DMS153 treated with DMSO at 0.1 percent for 48 hours (cell line): ENCODE results near the gene ZCCHC24.
"Not testable (repeated sequence)": the region's sequence is repeated elsewhere in the genome, so short reads cannot be mapped to it uniquely, and the experiment has no call there.

Experiments used
- DNase-seq: peaks from one replicate; lab custom pipeline; 2025; ENCODE audit not compliant: unreplicated experiment; lab: John Stamatoyannopoulos, UW

The ZCCHC24 gene

DNA sequence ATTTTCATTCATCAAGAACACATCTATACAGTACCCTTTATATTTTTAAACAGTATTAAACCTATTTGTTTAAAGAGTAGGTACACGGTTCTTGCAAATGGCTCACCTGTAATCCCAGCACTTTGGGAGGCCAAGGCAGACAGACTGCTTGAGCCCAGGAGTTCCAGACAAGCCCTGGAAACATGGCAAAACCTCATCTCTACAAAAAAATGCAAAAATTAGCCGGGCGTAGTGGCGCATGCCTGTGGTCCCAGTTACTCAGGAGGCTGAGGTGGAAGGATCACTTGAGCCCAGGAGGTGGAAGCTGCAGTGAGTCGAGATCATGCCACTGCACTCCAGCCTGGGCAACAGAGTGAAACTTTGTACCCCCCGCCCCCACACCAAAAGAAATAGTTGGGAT, 1.8 kb upstream of the ZCCHC24 start:
- DNase-seq = not testable (repeated sequence)

DNA sequence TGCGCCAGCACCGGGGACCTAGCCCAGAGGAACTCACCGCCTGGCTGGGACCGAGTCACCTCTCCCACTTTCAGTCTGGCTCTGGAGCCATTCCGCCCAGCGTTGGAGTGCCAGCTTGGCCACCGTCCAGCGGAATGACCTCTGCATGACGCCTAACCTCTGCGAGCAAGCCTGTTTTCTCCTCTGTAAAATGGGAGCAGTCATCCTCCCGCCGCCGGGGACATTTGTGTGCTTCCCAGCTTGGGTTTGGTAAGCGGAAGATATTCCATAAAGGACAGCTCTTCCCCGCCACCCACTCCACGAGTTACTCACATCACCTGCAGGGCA, 1.3 kb upstream of the ZCCHC24 start:
- DNase-seq = no peak

DNA sequence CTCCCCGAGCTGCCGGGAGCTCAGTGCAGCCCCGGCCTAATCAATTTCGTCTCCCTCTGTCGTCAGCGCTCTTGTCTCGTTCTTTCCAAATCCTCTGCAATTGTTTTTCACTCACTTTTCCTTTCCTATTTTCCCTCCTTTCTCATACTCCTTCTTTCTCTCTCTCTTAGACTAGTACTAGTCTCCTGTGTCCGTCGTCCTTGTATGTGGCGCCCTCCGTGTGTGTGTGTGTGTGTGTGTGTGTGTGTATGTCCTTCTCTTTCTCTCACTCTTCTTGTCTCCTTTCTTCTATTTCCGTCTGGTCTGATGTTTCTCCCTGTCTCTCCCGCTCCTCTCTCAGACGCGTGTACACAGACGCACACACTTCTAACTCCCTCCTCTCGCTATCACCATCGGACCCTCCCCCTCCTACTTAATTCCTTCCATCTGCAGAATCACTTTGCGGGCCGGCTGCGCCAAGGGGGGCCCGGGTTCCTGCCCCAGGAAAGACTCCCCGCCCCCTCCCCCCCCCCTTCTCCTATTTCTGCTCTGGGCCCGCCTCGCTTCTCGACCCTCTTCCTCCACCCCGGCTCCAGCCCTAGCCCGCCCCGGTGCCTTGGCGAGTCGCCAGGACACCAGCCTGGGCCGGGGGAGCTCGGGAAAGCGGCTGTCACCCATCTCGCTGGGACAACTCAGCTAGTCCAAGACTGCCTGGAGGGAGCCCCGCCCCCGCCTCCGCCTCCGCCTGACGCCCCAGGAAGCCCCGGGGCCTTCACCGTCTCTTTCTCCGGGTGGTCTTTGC, 743 bp upstream of the ZCCHC24 start:
- peak; percentile 33 for DNase-seq

DNA sequence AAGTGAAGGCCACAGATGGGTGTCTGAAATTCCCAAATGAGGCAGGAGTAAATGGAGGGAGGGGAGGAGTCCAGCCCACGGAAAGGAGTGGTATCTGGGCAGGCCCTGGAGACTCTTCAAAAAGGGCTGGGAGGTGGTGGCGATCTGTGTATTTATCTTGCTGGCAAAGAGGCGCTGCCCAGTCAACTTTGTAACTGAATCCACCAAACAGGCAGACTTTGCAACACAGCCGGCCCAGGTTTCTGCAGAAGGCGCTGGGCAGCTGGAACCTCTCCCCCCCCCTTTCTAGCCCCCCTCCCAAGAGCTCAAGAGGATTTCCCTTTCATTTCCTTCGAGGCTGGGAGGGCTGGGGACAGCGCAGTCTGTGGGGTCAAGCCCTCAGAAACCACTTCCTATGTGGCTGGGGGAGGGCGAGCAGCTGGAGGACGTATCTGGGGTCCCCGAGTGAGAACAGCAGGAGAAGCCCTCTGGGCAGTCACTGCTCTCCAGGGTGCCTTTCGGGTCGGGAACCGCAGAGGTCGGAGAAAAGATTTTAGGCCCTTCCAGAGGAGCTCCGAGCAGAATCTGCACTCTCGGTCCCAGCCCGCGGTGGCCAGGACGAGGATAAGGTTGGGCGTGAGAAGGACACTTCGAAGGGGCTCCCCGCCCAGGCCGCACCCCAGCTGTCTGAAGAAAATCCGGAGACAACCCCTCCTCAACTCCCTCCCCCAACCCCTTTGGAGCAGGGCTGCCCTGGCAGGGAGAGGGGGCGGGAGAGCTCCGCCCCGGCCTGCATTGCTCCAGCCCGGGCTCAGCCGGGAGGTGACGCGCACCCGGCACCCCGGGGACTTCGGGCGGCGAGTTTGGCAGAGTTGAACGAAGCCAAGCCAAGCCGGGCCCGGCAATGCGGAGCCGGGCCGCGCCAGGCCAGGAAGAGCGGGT, 965 bp downstream of the ZCCHC24 start:
- no peak for DNase-seq

DNA sequence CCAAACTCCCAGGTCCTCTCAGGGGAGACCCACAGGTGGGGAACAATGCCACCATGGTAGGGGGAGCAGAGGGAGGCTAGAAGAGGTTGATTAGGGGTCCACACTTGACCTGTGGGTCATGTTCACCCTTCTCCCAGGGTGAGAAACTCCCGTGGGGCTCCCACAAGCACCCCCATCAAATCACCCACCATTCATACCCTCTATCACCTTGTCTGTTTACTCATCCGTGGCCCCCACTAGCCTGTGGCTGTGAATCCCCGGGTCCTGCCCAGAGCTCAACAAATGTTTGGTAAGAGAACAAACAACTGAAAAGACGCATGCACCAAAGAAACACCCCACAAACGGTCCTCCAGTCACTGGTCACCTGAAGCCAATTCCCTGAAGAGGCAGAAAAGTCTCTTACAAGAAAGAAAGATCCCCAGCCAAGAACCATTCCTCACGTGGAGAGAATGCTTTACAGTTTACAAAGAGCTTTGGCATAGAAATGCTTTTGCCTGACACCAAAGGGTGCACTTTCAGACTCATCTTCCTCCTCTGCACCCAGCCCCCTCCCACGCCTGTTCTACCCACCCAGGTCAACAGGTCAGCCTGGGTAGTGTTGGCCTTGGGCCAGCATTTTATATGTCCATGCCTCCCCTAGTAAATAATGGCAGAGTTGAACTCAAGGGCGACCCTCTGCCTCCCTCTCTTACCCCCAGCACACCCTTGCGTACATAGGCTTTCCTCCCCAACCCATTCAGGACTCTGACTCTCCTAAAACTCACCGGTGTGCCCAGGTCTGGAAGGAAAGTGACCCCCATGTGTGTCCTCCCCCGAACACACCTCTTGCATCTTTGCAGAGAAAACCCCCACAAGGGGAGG, 1.9 kb downstream of the ZCCHC24 start:
- no peak for DNase-seq

DNA sequence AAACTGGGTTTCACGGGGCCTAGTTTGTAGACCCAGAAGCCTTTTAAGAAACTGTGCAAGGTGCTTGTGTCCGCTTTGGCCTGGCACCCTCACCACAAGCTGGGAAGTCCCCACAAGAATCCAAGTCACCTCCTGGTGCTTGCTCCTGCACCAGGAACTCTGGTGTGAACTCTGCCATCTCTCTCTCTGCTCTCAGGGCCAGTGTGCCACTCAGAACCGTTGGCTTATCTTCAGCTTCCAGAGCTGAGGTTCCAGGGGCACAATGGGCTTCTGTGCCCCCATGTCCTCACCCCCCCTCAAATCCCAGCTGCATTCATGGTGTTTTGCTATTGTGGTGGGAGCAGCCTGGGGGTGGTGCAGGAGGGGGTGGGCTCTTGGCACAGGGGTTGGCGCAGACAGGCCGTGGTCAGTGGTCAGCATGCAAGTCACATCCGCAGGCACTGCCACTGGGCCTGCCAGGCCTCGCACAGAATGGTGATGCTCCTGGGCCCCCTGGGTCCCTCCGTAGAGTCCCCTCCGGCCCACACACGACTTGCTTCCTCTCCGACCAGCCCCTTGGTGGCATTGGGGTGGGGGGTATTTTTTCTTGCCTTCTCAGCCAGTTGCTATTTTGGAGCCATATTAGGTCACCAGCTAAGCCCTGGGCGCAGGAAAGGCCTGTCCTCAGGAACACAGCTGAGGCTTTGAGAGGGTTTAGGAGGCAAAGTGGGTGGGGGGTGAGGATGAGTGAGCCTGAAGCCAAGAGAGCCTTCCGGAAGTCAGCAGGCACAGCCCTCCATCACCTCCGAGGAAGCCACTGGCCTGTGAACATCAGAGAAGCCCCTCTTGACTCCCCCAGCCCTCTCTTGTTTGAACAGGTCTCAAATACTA, 3.0 kb downstream of the ZCCHC24 start:
- no peak for DNase-seq

DNA sequence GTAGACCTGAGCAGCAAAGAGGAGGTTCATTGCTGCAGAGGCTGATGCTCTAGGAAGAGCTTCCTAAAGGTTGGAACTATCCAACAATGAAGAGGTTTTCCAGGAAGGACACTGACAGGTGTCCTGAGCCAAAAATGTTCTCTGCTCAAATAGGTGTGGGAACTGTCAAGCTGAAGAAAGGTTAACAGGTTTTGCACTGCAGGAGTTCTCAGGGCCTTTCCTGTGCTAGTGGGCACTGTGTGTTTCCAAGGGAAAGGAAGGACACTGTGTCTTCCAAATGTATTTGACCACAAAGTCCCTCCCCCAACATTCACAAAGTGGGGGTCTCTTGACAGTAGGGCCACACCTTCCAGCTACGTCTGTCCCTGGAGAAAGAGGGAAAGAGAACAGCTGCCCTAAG, 4.0 kb downstream of the ZCCHC24 start:
- DNase-seq = no peak

DNA sequence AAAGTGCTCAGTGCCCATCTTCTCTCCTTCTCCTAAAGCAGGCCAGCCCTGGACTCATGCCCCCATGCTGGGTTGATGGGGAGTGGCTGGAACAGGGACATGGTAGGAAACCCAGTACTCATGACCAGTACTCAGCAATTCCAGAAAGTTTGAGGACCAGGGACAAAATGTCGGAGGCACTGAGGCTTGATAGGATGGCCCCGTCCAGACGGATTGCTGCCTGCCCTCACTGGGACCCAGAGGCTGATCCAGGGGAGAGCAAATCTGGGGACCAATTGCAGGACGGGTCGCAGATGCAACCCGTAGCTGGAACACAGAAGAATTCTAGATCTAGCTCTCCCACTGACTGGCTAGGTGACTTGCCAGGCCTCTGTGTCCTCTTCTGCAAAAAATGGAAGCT, 5.1 kb downstream of the ZCCHC24 start:
- no peak for DNase-seq

DNA sequence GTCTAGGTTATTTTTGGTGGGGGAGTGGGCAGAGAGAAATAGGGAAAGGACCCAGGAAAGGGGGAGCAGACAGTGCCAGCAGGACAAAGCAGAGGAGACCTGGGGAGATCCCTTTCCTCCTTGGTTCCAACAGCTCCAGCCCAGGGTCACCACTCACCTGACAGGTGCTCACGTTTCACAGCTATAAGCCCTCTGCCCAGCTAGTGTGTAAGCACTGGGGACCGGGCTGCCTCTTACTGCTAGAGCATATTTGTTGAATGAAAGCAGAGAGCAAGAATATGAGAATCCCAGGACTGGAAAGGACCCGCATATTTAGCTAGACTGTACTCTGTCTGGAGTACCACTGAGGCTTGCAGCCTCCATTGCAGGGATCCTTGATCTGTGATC, 6.7 kb downstream of the ZCCHC24 start:
- no peak for DNase-seq

DNA sequence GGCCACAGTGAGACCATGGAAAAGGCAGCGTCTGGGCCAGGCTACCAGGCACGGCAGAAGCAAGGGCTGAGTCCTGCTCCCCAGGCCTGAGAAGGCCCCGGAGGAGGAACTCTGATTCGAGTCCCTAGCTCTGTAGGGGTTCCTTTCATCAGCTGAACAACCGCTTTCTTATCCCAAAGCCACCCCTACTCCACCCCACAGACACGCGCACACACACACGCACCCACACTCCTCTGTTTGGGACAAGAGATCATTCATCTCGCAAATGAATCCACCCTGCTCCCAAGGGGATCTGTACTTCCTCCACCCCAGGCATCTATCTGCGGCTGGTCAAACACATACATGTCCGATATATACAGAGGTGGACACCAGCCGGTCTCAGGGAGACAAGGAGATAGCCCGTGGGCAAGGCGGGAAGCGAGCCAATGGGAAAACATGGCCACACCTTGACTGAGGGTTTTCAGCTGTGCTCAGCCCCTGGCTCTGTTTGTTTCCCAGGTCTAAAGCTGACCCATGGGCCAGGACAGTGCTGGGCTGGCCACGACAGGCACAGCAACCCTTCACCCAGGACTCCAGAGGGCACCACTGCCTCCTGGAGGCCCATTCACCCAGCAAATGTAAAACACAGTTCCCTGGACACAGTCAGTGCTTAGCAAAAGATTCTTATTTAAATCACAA, 7.3 kb downstream of the ZCCHC24 start:
- DNase-seq = no peak

DNA sequence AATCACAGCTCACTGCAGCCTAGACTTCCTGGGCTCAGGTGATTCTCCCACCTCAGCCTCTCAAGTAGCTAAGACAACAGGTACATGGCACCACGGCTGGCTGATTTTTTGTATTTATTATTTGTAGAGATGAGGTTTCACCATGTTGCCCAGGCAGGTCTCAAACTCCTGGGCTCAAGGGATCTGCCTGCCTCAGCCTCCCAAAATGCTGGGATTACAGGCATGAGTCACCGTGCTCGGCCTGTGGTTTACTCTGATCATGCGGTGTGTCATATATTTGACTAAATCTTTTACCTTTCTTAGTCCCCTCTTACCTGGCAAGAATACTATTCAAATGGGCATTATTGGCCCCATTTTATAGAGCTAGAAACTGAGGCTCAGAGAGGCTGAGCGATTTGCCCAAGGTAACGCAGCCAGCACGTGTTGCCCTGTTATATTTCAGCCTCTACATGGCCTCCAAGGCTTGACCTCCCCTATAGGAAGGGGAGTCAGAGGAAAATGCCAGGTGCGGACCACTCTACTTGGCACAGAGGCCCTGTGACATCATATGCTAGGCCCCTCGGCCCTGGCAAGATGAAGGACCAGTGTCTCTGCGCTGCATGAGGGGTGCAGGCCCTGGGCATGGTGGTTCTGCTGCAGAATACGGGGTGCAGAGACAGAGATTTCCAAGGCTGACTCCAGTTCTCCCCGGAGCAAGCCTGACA, 8.2 kb downstream of the ZCCHC24 start:
- DNase-seq = no peak

DNA sequence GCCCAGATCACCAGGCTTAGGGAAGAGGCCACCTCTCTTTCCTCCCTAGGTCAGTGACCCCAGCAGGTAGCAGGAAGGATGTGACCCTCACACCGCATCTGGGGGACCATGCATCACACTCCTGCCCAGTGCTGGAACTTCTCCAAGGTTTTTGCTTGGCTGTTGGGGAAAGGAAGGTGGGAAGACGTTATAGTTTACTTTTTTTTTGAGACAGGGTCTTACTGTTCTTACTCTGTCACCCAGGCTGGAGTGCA, 8.6 kb downstream of the ZCCHC24 start:
- DNase-seq = no peak

DNA sequence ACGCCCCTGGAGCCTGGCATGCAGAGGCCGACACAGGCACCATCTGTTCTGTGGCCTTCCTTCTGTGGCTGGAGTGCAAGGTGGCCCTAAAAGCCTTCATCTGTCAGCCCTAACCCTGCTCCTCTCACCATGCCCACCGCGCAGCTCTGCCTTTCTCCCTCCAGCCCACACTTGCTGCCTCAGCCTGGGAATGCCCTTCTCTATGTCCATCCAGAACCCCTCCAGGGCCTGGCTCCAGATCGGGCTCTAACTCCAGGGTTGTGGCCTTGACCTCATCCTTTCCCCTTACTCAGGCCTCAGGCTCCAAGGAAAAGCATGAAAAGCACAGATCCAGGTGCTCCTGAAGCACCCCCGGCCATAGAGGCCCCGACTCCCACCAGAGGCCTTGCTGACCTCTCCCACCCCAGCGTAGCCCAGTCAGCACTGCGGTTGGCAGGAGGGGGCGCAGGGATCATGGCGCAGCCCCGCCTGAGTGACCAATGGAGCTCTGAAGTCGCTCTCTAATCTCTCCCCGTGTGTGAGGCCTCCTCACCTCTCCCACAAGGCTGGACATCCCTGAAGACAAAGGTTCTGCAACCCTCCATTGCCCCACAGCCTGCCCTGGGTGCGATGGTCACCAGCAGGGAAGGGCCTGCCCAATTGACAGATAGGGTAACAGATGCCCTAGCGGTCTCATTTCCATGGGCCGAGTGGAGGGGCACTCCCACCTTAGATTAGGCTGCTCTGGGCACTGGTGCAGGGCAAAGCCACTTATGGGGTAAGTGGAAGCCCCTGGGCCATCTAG, 9.2 kb downstream of the ZCCHC24 start:
- no peak for DNase-seq

DNA sequence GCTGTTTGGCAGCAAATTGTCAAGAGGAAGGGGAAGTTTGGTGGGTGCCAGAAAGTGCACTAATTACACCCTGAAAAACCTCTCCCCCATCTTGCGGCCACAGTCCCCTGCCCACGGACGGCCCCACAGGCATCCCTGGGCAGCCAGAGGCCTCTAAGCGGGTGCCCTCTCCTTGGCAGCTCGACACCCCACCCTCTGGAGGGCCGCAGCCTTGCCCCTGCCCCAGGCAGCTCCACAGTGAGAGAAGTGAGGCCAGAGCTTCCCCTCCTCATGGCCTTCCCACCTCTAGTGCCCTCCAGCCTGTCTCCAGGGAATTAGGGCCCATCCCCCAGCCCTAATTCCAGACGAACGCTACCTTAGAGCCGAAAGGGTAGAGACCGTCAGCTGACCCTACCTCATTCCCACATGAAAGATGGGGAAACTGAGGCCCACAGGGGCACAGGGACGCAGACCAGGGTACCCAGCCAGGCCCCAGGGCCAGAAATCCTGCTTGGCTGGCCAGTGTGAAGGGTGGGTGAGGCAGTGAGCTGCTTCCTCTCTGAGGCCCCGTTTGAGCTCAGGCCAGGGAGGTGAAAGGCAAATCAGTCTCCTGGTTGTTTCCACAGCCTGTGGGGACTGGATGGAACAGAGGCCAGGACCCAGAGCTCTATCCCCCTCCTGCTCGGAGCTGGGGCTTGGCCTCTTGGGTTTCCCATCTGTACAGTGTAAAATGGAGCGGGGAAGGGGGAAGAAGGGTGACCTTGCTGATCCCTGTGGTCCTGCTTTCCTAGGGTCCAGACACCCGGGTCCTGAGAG, 10.0 kb downstream of the ZCCHC24 start:
- no peak for DNase-seq

DNA sequence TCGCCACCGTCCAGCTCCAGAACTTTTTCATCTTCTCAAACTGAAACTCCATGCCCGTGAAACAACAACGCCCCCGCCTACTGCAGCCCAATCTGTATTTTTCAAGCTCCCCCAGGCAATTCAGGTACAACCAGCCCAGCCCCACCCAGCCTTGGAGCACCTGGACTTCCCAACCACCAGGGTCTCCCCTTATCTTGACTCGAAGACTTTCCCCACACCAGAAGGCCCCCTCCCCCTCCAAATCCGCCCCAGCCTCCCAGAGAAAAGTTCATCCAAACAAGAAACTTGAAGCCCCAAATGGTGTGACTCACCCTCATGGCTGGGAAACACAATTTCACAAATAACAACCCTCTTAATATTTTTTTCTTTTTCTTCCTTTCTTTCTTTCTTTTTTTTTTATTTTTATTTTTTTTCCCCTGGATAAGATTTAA, 10.6 kb downstream of the ZCCHC24 start:
- DNase-seq = no peak

DNA sequence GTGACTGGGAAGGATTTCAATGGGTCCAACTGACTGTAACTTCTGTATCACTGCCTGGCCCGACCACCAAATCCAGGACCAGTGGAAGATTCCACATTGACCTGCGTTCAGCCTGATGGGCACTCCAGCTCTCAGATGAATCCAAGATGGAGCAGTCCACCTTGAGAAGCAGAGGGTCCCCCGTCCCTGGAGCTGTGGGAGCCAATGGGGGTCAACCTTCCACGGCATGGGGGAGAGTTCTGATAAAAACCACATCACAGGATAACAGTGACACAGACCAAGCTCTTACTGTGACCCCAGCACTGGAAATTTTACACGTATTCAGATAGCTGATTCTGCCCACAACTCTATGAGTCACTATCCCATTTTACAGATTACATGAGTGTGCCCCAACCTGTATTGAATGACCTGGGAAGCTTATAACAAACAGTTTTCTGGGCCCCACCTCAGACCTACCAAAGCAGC, 11.2 kb downstream of the ZCCHC24 start:
- DNase-seq = no peak

DNA sequence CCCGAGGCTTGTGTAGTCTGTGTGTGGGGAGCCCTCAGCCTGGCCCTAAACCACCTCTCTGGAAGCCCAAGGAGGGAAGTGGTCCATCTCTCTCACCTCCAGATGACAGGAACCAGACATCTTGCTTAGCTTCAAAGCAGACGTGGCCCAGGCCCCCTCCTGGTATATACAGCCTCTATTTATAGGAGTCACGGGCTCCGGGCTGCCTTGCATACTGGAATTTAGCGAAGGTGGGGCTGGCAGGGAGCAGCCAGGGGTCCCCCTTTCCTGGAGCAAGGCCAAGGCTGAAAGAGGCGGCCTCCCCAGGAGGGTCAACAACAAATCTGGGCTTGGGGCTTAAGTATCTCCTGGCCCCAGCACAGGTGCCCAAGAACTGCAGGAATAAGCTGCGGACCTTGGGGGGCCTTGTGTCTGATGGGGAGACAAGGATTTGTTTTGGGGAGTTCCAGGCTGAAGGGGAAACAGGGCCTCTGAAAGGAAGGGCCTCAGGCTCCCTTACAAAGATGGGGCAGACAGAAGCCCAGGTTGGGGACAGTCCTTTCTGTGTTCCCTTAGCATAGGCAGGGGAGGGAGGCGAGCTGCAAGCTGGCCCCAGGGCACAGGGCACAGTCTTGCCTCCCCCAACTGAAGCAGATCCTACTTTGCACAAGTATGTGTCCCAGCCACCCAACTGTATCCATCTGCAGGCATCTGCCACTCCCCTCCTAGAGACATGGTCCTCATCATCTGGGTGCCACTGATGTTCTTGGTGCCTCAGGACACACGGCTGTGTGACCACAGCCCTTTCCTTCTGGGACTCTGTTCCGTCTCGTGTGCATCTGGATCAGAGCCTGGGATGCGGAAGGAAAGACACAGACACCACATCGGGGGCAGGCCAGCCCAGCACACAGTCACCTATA, 11.9 kb downstream of the ZCCHC24 start:
- DNase-seq = no peak
